ENCODE measurements around the gene GPI. TPM values are rescaled to one million over a fixed set of nuclear protein-coding genes. Genes with fewer than 3 reads are reported as not detected.

Gene GPI
- total RNA-seq (67.7 TPM), polyA plus RNA-seq (206 TPM)

DNA sequence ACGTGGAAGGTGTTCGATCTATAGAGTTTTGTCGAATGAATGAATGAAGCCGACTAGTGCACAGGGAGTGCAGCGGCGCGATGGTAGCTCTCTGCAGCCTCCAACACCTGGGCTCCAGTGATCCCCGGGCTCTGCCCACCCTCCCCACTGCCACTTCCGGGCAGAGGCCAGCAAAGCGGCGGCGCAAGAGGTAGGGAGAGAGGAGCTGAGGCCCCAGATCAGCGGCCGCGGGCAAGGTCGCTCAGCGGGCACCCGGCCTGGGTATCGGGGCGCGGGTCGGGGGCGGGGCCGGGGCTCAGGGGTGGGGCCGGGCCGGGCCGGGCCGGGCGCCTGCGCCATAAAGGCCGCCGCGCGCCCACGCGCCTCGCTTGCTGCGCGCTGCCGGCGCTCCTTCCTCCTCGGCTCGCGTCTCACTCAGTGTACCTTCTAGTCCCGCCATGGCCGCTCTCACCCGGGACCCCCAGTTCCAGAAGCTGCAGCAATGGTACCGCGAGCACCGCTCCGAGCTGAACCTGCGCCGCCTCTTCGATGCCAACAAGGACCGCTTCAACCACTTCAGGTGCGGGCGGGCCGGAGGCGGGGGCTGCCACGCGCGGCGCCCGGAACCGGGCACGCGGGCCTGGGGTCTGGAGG lies at the start of gene GPI:
GPI (plus strand) TSS at position 367 of the 633 bp plus-strand sequence; CDS start at position 438, 71 bp downstream.
- no peaks in the 10 kb centered on the region for H3K36me3 ChIP-seq (ENCODE audit: insufficient read depth)
- DNase-seq (ENCODE audit: extremely low spot score) = no peak
- peak within 1 kb of the TSS; percentile 96 for H3K4me3 ChIP-seq (ENCODE audit: low read depth, low read length)
- no peaks in the 10 kb centered on the region for H3K4me1 ChIP-seq (ENCODE audit: insufficient read depth)
- WGBS = under 1% methylated on average over 67 of the region's 67 CpGs
- peak within 1 kb of the TSS; percentile 76 for H3K27ac ChIP-seq (ENCODE audit: low read depth)

DNA sequence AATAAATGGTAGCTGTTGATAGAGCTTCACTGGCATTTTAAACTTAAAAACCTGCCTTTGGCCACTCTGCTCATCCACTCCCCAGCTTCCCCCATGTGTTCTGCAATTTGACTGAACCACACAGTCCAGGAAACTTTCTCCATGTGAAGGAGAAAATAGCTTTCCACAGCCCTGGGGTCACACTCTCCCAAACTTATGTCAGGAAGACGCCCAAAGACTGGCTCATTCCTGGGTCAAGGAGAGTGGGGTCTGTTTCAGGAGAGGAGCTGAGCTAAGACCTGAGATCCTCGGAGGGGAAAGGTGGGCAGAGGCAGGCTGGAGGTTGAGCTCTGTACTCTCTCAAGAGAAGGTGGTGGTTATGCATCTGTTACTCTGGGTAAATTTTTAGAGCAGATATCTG lies 48.7 kb upstream of the GPI start:
- no peak overlapping the region for H3K4me3 ChIP-seq (ENCODE audit: low read depth, low read length)
- WGBS = 97% methylated on average over 2 of the region's 2 CpGs
- H3K36me3 ChIP-seq (ENCODE audit: insufficient read depth) = no peaks in the 10 kb centered on the region
- DNase-seq (ENCODE audit: extremely low spot score) = no peak
- no peak overlapping the region for H3K27ac ChIP-seq (ENCODE audit: low read depth)
- no peaks in the 10 kb centered on the region for H3K4me1 ChIP-seq (ENCODE audit: insufficient read depth)

- WGBS = 91% methylated on average over 5 of the region's 5 CpGs
- Histone ChIP-seq H3K4me1 (ENCODE audit: insufficient read depth) (no peaks in the 10 kb centered on the region), H3K4me3 (ENCODE audit: low read depth, low read length) (no peak overlapping the region), H3K36me3 (ENCODE audit: insufficient read depth) (no peaks in the 10 kb centered on the region), H3K27ac (ENCODE audit: low read depth) (no peak overlapping the region)
- DNase-seq (ENCODE audit: extremely low spot score) = no peak
Observed at GRCh38 chr19:34316741-34317301, 48.2 kb upstream of the GPI start.

DNA sequence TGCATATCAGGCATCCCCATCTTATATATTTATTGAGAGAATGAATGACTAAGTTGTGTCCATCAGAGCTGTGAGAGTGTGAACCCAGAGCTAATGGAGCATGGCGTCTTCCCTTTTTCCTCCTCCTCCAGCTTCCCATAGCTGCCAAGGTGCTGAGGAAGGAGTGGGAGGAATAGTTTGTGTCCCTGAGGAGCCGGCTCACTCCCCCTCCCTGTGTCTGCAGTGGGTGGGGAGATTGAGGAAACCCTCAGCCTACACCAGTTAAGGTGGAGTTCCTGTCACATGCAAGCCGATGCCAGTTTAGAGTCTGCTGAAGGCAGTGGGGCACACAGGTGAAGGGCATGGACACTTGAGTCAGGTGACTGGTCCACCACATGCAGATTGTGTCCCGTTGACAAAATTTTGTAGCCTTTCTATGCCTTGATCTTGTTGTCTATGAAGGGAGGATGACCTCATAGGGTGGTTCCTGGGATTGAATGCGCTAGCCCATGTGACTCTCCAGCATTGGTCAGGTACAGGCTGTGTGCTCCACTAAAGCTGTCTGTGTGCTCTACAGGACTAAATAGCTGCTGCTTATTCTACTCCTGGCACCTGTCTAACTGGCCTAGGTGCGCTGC lies 47.6 kb upstream of the GPI start:
- Histone ChIP-seq H3K27ac (ENCODE audit: low read depth) (no peak overlapping the region), H3K36me3 (ENCODE audit: insufficient read depth) (no peaks in the 10 kb centered on the region), H3K4me1 (ENCODE audit: insufficient read depth) (no peaks in the 10 kb centered on the region), H3K4me3 (ENCODE audit: low read depth, low read length) (no peak overlapping the region)
- WGBS = 73% methylated on average over 6 of the region's 6 CpGs
- DNase-seq (ENCODE audit: extremely low spot score) = no peak

GRCh38 chr19:34319230-34319585 lies 45.8 kb upstream of the GPI start:
- Histone ChIP-seq H3K36me3 (ENCODE audit: insufficient read depth) (no peaks in the 10 kb centered on the region), H3K27ac (ENCODE audit: low read depth) (no peak overlapping the region), H3K4me3 (ENCODE audit: low read depth, low read length) (no peak overlapping the region), H3K4me1 (ENCODE audit: insufficient read depth) (no peaks in the 10 kb centered on the region)
- DNase-seq (ENCODE audit: extremely low spot score) = no peak
- WGBS = 70% methylated on average over 3 of the region's 3 CpGs

DNA sequence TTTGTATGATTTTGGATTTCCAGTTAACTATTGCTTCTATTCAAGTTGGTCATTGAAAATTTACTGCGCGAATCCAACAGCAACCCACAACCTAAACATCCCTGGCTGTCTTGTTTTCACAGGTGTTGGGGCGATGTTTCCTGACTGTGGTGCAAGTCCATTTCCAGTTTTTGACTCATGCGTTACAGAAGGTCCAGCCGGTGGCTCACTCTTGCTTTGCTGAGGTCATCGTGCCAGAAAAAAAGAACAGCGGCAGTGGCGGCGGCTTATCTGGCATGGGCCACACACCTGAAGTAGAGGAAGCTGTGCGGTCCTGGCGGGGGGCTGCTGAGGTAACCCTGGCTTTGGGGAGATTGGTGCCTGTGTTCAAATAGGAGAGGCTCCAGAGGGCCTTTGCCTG lies 45.2 kb upstream of the GPI start:
- Histone ChIP-seq H3K36me3 (ENCODE audit: insufficient read depth) (no peaks in the 10 kb centered on the region), H3K4me1 (ENCODE audit: insufficient read depth) (no peaks in the 10 kb centered on the region), H3K27ac (ENCODE audit: low read depth) (no peak overlapping the region), H3K4me3 (ENCODE audit: low read depth, low read length) (no peak overlapping the region)
- DNase-seq (ENCODE audit: extremely low spot score) = no peak
- WGBS = 82% methylated on average over 11 of the region's 11 CpGs

- DNase-seq (ENCODE audit: extremely low spot score) = no peak
- H3K27ac ChIP-seq (ENCODE audit: low read depth) = no peak overlapping the region
- WGBS = 80% methylated on average over 7 of the region's 7 CpGs
- H3K36me3 ChIP-seq (ENCODE audit: insufficient read depth) = no peaks in the 10 kb centered on the region
- H3K4me1 ChIP-seq (ENCODE audit: insufficient read depth) = no peaks in the 10 kb centered on the region
- no peak overlapping the region for H3K4me3 ChIP-seq (ENCODE audit: low read depth, low read length)
Observed at GRCh38 chr19:34320277-34320676, 44.7 kb upstream of the GPI start.

- WGBS = 94% methylated on average over 6 of the region's 6 CpGs
- no peak overlapping the region for H3K27ac ChIP-seq (ENCODE audit: low read depth)
- no peaks in the 10 kb centered on the region for H3K36me3 ChIP-seq (ENCODE audit: insufficient read depth)
- no peak for DNase-seq (ENCODE audit: extremely low spot score)
- no peaks in the 10 kb centered on the region for H3K4me1 ChIP-seq (ENCODE audit: insufficient read depth)
- no peak overlapping the region for H3K4me3 ChIP-seq (ENCODE audit: low read depth, low read length)
Observed at GRCh38 chr19:34321735-34322134, 43.3 kb upstream of the GPI start.

GRCh38 chr19:34323433-34324204 lies 41.4 kb upstream of the GPI start:
- Histone ChIP-seq H3K36me3 (ENCODE audit: insufficient read depth) (no peaks in the 10 kb centered on the region), H3K27ac (ENCODE audit: low read depth) (no peak overlapping the region), H3K4me3 (ENCODE audit: low read depth, low read length) (no peak overlapping the region), H3K4me1 (ENCODE audit: insufficient read depth) (no peaks in the 10 kb centered on the region)
- WGBS = 85% methylated on average over 7 of the region's 7 CpGs
- DNase-seq (ENCODE audit: extremely low spot score) = no peak

DNA sequence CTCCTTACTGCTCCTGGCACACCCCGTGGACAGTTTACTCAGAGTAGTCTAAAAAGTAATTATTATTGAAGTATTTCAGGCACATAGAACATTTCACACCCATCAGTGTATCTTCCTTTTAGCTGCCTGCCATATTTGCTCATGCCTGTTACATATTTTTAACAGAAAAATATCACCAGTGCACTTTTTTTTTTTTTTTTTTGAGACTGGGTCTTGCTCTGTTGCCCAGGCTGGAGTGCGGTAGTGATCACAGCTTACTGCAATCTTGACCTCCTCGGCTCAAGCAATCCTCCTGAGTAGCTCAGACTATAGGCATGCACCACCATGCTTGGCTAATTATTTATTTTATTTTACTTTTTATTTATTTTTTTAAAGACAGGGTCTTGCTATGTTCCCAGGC lies 40.7 kb upstream of the GPI start:
- no peak for DNase-seq (ENCODE audit: extremely low spot score)
- WGBS = 94% methylated on average over 3 of the region's 3 CpGs
- Histone ChIP-seq H3K36me3 (ENCODE audit: insufficient read depth) (no peaks in the 10 kb centered on the region), H3K4me3 (ENCODE audit: low read depth, low read length) (no peak overlapping the region), H3K27ac (ENCODE audit: low read depth) (no peak overlapping the region), H3K4me1 (ENCODE audit: insufficient read depth) (no peaks in the 10 kb centered on the region)

DNA sequence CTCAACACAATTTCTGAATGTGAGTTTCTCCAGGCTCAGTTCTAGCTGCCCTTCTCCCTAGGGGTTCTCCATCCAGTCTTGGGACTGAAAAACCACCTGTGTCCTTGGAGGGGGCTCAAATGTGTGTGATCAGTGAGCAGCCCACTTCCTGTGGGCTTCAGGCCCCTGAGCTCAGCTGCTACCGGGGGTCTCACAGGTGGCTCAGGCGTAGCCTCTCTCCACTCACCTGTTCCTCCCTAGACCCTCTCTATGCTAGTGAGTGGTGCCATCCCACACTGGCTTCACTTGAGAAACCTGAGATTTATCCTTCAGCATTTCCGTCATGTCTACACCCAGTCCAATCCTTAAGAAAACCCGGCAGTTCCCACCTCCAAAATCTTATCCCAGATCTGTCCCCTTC lies 39.8 kb upstream of the GPI start:
- Histone ChIP-seq H3K27ac (ENCODE audit: low read depth) (no peak overlapping the region), H3K4me1 (ENCODE audit: insufficient read depth) (no peaks in the 10 kb centered on the region), H3K36me3 (ENCODE audit: insufficient read depth) (no peaks in the 10 kb centered on the region), H3K4me3 (ENCODE audit: low read depth, low read length) (no peak overlapping the region)
- 95% methylated on average over 4 of the region's 4 CpGs for WGBS
- no peak for DNase-seq (ENCODE audit: extremely low spot score)

DNA sequence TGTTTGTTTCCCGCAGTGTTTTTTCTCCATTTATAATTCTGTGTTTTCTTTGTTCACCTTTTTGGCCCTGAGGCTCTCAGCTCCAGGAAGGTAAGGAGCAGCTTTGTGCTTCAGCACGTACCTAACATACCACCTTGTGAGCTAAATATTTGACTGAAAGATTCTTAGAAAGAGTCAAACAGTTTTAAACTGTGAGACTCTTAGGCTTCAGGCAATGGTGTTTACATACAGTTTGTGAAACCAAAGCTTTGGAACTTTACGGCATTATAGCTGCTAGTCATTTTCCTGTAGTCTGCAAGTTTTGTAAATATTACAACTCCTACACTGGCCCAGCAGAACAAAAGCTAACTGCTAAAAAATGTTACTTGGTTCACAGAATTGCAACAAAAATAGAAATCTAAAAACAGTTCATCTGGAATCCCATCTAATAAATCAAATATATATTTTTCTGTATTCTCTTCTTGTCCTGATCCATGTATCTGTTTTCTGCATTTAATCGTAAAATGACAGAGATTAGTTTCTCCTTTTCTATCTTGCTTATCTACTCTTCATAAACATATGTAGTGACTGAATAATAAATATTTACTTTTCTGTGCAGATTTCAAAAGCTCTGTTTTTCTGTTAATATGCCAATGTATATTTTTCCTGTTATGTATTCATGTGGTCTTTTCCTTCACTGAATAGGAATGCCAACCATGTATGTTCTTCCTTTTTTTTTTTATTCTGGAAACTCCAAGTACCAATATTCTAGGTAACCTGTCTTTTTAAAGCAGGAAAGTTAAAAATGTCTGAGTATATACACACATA lies 38.8 kb upstream of the GPI start:
- Histone ChIP-seq H3K4me1 (ENCODE audit: insufficient read depth) (no peaks in the 10 kb centered on the region), H3K4me3 (ENCODE audit: low read depth, low read length) (no peak overlapping the region), H3K36me3 (ENCODE audit: insufficient read depth) (no peaks in the 10 kb centered on the region), H3K27ac (ENCODE audit: low read depth) (no peak overlapping the region)
- WGBS = 54% methylated on average over 4 of the region's 4 CpGs
- no peak for DNase-seq (ENCODE audit: extremely low spot score)

GRCh38 chr19:34327851-34328250 lies 37.1 kb upstream of the GPI start:
- DNase-seq (ENCODE audit: extremely low spot score) = no peak
- H3K4me3 ChIP-seq (ENCODE audit: low read depth, low read length) = no peak overlapping the region
- 86% methylated on average over 15 of the region's 15 CpGs for WGBS
- H3K4me1 ChIP-seq (ENCODE audit: insufficient read depth) = no peaks in the 10 kb centered on the region
- H3K36me3 ChIP-seq (ENCODE audit: insufficient read depth) = peaks cover 2% of the 10 kb centered on the region
- no peak overlapping the region for H3K27ac ChIP-seq (ENCODE audit: low read depth)

All from urinary bladder (tissue), 4 donors.